ENCODE measurements around the gene PKD1. TPM values are rescaled to one million over a fixed set of nuclear protein-coding genes. Genes with fewer than 3 reads are reported as not detected.
"Not testable (repeated sequence)": the region's sequence is repeated elsewhere in the genome, so short reads cannot be mapped to it uniquely, and the experiment has no call there.

Gene PKD1
- total RNA-seq (2021; ENCODE audit: unreplicated experiment) = 137 TPM
- 109 and 142 TPM in 2 replicates for polyA plus RNA-seq (2012)
- Bru-seq, nascent RNA = percentile 63 among the genes with signal in this experiment
- percentile 85 among the genes with signal in this experiment for BruChase-seq, experiment 1, labeled RNA remaining after a 6-hour chase
- percentile 82 among the genes with signal in this experiment for BruChase-seq, experiment 2, labeled RNA remaining after a 2-hour chase
- long read RNA-seq, partial matches to known transcripts = 9 of 22 reads
- long read RNA-seq, other reads (novel, unspliced or antisense) = 11 of 22 reads

DNA sequence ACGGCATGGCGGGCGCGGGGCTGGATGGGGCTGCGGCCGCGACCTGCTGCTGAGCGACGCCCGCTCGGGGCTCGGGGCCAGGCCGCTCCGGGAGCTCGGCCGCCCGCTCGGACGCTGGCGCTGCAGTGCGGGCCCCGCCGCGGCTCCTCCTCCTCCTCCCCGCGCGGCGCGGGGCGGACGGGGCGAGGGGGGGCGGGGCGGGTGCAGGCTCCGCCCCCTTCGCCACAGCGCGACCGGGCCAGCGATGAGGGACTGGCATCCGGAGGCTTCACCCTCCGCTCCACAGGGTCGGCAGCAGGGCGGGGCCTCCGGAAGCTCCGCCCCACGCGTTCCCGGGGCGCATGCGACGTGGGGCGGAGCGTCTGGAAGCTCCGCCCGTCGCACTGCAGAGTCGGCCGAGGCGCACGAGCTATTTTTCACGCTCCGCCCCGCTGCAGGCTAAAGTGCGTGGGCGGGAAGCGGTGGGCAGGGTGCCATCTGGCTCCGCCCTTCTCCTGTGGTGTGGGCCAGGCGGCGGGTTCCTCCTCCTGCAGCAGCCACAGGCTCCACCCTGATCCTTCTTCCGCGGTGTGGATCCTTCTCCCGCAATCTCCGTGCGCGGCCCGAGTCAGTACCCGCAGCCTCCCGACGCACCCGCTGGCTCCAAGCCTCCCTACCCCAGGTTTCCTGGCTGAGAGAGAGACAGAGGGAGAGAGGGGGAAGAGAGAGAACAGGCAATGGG, at the start of gene PKD1:
Gene PKD1, minus strand, starts transcription at position 129 of the 721 bp plus-strand sequence. CDS start 209 bp downstream, outside the sequence.
- Histone ChIP-seq H3K4me2 (ENCODE audit: low read length) (peak within 1 kb of the TSS; percentile 74), H3K4me3 (replicated peaks in 1 of 2; ENCODE audit: low read depth in 1 of 2, low read length in 2 of 2) (peak within 1 kb of the TSS; percentile 50 to 58), H3K27ac (ENCODE audit: low read depth, low read length) (peak within 1 kb of the TSS; percentile 60), H3K9ac (ENCODE audit: low read length) (peak within 1 kb of the TSS; percentile 60), H3K4me1 (ENCODE audit: control insufficient read depth in 1 of 2, insufficient read depth in 2 of 2, low read length in 2 of 2) (peaks cover 4 to 20% of the 10 kb centered on the region in 2 experiments)
- CTCF ChIA-PET; H3K79me2 ChIP-seq (ENCODE audit: insufficient read depth, low read length); H3K9me2 ChIP-seq (ENCODE audit: insufficient read depth); BruUV-seq (replicated peaks); H3K27me3 ChIP-seq (ENCODE audit: insufficient read depth, low read length); H4K20me1 ChIP-seq (ENCODE audit: insufficient read depth); intact Hi-C loops (cut with micrococcal nuclease); H3K9me3 ChIP-seq (ENCODE audit: control insufficient read depth in 1 of 2, insufficient read depth in 1 of 2, low read depth in 1 of 2, low read length in 2 of 2); H3K36me3 ChIP-seq (ENCODE audit: control insufficient read depth in 1 of 2, insufficient read depth in 2 of 2, low read length in 2 of 2); H2AFZ ChIP-seq (ENCODE audit: low read depth, low read length, poor library complexity, severe bottlenecking): not testable (repeated sequence)
- TF ChIP-seq SP1 (IDR thresholded peaks at IDR 0.05; ENCODE audit: low read depth) = peak; percentile 39; the same call in 1 of the 2 replicates
- TF ChIP-seq EGR1 (IDR thresholded peaks at IDR 0.05; ENCODE audit: low read depth) = peak; percentile 98
- peak; percentile 50 for TF ChIP-seq POLR2AphosphoS5 (IDR thresholded peaks at IDR 0.05; ENCODE audit: low read depth, low read length)
- TF ChIP-seq, protein P1, sequence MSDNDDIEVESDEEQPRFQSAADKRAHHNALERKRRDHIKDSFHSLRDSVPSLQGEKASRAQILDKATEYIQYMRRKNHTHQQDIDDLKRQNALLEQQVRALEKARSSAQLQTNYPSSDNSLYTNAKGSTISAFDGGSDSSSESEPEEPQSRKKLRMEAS (IDR thresholded peaks at IDR 0.05) = peak; percentile 34
- peak; percentile 84 for ATAC-seq
- DNase-seq (ENCODE audit: low read depth, low spot score) = peak; percentile 87
- RAD21 ChIA-PET (ENCODE audit: low non-redundant PET in 1 of 2, low total read pairs in 2 of 2, uncharacterized antibody in 2 of 2, unreplicated experiment in 2 of 2) = interaction anchor here in 1 of 2 experiments (0.8 kb wide), 1 partner anchor 113 kb away, joined by 5 read pairs; no protein-coding TSS in a partner anchor
- POLR2A ChIA-PET = interaction anchor here (0.6 to 2.5 kb wide), 4 partner anchors 16 to 171 kb away, joined by 4 to 19 read pairs (median 6); partner anchors contain the start of genes RPS2 and TRAF7

DNA sequence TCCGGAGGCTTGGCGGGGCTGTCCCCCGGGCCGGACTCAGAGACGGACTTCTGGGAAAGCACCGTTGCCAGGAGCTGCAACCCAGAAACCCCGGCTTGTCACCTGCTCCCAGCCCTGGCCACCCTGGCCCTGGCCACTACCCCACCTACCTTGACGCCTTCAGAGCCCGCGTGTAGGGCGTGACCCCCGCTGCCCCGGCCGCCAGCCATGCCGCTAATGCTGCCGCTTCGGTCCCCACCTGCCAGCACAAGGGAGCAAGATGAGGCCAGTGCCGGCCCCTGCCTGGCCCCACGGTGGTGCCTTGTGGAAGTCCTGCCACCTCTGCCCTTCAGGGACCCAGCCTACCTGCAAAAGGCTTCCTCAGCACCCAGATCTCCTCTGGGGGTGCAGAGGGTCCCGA, 49.3 kb upstream of the PKD1 start:
- Histone ChIP-seq H3K27me3 (ENCODE audit: insufficient read depth, low read length) (no peaks in the 10 kb centered on the region), H3K4me3 (replicated peaks in 1 of 2; ENCODE audit: low read depth in 1 of 2, low read length in 2 of 2) (no peak overlapping the region), H3K9me3 (ENCODE audit: control insufficient read depth in 1 of 2, insufficient read depth in 1 of 2, low read depth in 1 of 2, low read length in 2 of 2) (no peaks in the 10 kb centered on the region), H3K79me2 (ENCODE audit: insufficient read depth, low read length) (no peaks in the 10 kb centered on the region), H2AFZ (ENCODE audit: low read depth, low read length, poor library complexity, severe bottlenecking) (no peak overlapping the region), H3K27ac (ENCODE audit: low read depth, low read length) (no peak overlapping the region), H3K4me2 (ENCODE audit: low read length) (no peak overlapping the region), H4K20me1 (ENCODE audit: insufficient read depth) (no peaks in the 10 kb centered on the region), H3K4me1 (ENCODE audit: control insufficient read depth in 1 of 2, insufficient read depth in 2 of 2, low read length in 2 of 2) (no peaks in the 10 kb centered on the region), H3K9ac (ENCODE audit: low read length) (no peak overlapping the region), H3K9me2 (ENCODE audit: insufficient read depth) (no peaks in the 10 kb centered on the region), H3K36me3 (ENCODE audit: control insufficient read depth in 1 of 2, insufficient read depth in 2 of 2, low read length in 2 of 2) (no peaks in the 10 kb centered on the region)
- RAD21 ChIA-PET (ENCODE audit: low non-redundant PET in 1 of 2, low total read pairs in 2 of 2, uncharacterized antibody in 2 of 2, unreplicated experiment in 2 of 2) = no interaction called here
- intact Hi-C loops (cut with micrococcal nuclease) = no loop called here
- DNase-seq (ENCODE audit: low read depth, low spot score) = no peak
- POLR2A ChIA-PET = no interaction called here
- no peak for ATAC-seq
- CTCF ChIA-PET = no interaction called here
- BruUV-seq (replicated peaks) = no TSS peak
- no peak for TF ChIP-seq POLR2A (IDR thresholded peaks at IDR 0.05; ENCODE audit: borderline replicate concordance, extremely low read depth, insufficient read depth, insufficient read length)
- TF ChIP-seq, protein P2, sequence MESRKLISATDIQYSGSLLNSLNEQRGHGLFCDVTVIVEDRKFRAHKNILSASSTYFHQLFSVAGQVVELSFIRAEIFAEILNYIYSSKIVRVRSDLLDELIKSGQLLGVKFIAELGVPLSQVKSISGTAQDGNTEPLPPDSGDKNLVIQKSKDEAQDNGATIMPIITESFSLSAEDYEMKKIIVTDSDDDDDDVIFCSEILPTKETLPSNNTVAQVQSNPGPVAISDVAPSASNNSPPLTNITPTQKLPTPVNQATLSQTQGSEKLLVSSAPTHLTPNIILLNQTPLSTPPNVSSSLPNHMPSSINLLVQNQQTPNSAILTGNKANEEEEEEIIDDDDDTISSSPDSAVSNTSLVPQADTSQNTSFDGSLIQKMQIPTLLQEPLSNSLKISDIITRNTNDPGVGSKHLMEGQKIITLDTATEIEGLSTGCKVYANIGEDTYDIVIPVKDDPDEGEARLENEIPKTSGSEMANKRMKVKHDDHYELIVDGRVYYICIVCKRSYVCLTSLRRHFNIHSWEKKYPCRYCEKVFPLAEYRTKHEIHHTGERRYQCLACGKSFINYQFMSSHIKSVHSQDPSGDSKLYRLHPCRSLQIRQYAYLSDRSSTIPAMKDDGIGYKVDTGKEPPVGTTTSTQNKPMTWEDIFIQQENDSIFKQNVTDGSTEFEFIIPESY (IDR thresholded peaks at IDR 0.05; ENCODE audit: extremely low read depth, insufficient replicate concordance, low read length) = no peak
- no peak for TF ChIP-seq POLR2AphosphoS5 (IDR thresholded peaks at IDR 0.05; ENCODE audit: low read depth, low read length)
- TF ChIP-seq EGR1 (IDR thresholded peaks at IDR 0.05; ENCODE audit: low read depth) = no peak
- no peak for TF ChIP-seq TCF7L2 (IDR thresholded peaks at IDR 0.05; ENCODE audit: borderline replicate concordance, extremely low read depth, insufficient read depth, insufficient read length)
- TF ChIP-seq JUND (IDR thresholded peaks at IDR 0.05) = no peak
- TF ChIP-seq, protein P3, sequence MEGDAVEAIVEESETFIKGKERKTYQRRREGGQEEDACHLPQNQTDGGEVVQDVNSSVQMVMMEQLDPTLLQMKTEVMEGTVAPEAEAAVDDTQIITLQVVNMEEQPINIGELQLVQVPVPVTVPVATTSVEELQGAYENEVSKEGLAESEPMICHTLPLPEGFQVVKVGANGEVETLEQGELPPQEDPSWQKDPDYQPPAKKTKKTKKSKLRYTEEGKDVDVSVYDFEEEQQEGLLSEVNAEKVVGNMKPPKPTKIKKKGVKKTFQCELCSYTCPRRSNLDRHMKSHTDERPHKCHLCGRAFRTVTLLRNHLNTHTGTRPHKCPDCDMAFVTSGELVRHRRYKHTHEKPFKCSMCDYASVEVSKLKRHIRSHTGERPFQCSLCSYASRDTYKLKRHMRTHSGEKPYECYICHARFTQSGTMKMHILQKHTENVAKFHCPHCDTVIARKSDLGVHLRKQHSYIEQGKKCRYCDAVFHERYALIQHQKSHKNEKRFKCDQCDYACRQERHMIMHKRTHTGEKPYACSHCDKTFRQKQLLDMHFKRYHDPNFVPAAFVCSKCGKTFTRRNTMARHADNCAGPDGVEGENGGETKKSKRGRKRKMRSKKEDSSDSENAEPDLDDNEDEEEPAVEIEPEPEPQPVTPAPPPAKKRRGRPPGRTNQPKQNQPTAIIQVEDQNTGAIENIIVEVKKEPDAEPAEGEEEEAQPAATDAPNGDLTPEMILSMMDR (IDR thresholded peaks at IDR 0.05 in 2 of 3, conservative IDR thresholded peaks at IDR 0.05 in 1 of 3; ENCODE audit: borderline replicate concordance in 1 of 3, insufficient read depth in 1 of 3, low read depth in 2 of 3, low read length in 2 of 3) = no peak

Data from HCT116 (cell line).